H1 (cell line): ENCODE results near the gene ZBED4.

Source experiments
- BRCA1 ChIP-seq: IDR thresholded peaks from 2 replicates; pipeline ENCODE4 v1.6.1; 2012; ENCODE audit warnings: low read depth, low read length, improper control_type of control experiment
- CHD2 ChIP-seq: IDR thresholded peaks from 2 replicates; pipeline ENCODE4 v1.6.1; 2012; ENCODE audit warnings: low read length, improper control_type of control experiment
- CREB1 ChIP-seq: IDR thresholded peaks from 2 replicates; pipeline ENCODE4 v1.6.1; 2012; ENCODE audit warnings: inconsistent platforms
- EGR1 ChIP-seq: IDR thresholded peaks from 2 replicates; pipeline ENCODE4 v1.6.1; 2011; ENCODE audit warnings: low read depth, low read length, borderline replicate concordance
- EZH2 ChIP-seq: fragments of 200-600 bp; sonication (generic); IDR thresholded peaks from 2 replicates; pipeline ENCODE4 v1.7.1; 2012; ENCODE audit warnings: low read depth, mild to moderate bottlenecking, moderate library complexity, low read length, inconsistent platforms; ENCODE audit not compliant: severe bottlenecking
- HDAC2 ChIP-seq, 2 experiments: fragments of 300-600 bp in 1 of 2; sonication (generic) in 1 of 2; IDR thresholded peaks; 2 replicates each; pipeline ENCODE4 v1.6.1; 2011 to 2012; ENCODE audit warnings: low read depth in 2 of 2, low read length in 2 of 2, mild to moderate bottlenecking in 2 of 2, moderate library complexity in 2 of 2, borderline replicate concordance in 1 of 2, inconsistent platforms in 1 of 2
- POLR2A ChIP-seq, 2 experiments: IDR thresholded peaks; 1 replicate in 1 of 2; 2 replicates in 1 of 2; pipeline ENCODE4 v1.6.1; 2011; ENCODE audit warnings: low read depth in 2 of 2, low read length in 2 of 2, mild to moderate bottlenecking in 2 of 2; ENCODE audit errors: control extremely low read depth in 1 of 2
- RAD21 ChIP-seq, 2 experiments: IDR thresholded peaks in 1 of 2; conservative IDR thresholded peaks in 1 of 2; 2 replicates each; pipeline ENCODE4 v1.6.1; 2011; ENCODE audit warnings: low read depth in 2 of 2, low read length in 2 of 2, improper control_type of control experiment in 1 of 2, inconsistent platforms in 1 of 2, mild to moderate bottlenecking in 1 of 2, moderate library complexity in 1 of 2
- SP4 ChIP-seq: IDR thresholded peaks from 2 replicates; pipeline ENCODE4 v1.6.1; 2012; ENCODE audit warnings: low read length, inconsistent platforms
- SUZ12 ChIP-seq: fragments of 200-600 bp; sonication (generic); IDR thresholded peaks from 2 replicates; pipeline ENCODE4 v1.6.1; 2012; ENCODE audit warnings: mild to moderate bottlenecking, inconsistent platforms, low read length, moderate library complexity, mixed read lengths
- TAF7 ChIP-seq: optimal IDR thresholded peaks from 2 replicates; pipeline ENCODE3; 2011; ENCODE audit warnings: low read depth, mild to moderate bottlenecking, inconsistent platforms, low read length, moderate library complexity, borderline replicate concordance
- TF ChIP-seq, protein P1 (sequence below), 3 experiments: IDR thresholded peaks; 1 replicate in 2 of 3; 2 replicates in 1 of 3; pipeline versions ENCODE4 v1.5.1 to v1.6.1; 2011; ENCODE audit warnings: low read length in 3 of 3, mild to moderate bottlenecking in 3 of 3, inconsistent platforms in 2 of 3, low read depth in 1 of 3, moderate library complexity in 1 of 3; ENCODE audit not compliant: insufficient read depth in 1 of 3; ENCODE audit errors: control extremely low read depth in 1 of 3

DNA sequence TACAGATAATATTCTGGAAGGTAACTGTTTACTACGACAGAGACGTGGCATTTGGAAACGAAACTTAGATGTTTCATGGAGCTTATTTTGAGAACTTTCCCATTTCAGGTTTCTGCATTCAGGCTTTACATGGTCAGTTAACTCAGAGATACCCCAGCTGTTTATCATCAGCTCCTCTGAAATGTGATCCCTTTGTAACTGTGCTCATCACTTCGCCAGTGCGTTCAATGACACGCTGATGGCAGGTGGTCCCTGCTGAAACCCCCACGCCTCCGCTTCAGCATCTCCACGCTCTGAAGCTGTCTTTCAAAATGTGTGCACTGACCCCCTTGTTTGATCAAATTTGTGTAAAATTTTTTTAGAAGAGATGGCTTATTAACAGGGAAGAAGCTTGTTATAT lies 34.1 kb downstream of the ZBED4 start:
- no peak for TF ChIP-seq SP4
- TF ChIP-seq, protein P1, sequence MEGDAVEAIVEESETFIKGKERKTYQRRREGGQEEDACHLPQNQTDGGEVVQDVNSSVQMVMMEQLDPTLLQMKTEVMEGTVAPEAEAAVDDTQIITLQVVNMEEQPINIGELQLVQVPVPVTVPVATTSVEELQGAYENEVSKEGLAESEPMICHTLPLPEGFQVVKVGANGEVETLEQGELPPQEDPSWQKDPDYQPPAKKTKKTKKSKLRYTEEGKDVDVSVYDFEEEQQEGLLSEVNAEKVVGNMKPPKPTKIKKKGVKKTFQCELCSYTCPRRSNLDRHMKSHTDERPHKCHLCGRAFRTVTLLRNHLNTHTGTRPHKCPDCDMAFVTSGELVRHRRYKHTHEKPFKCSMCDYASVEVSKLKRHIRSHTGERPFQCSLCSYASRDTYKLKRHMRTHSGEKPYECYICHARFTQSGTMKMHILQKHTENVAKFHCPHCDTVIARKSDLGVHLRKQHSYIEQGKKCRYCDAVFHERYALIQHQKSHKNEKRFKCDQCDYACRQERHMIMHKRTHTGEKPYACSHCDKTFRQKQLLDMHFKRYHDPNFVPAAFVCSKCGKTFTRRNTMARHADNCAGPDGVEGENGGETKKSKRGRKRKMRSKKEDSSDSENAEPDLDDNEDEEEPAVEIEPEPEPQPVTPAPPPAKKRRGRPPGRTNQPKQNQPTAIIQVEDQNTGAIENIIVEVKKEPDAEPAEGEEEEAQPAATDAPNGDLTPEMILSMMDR (IDR thresholded peaks at IDR 0.05; ENCODE audit: control extremely low read depth in 1 of 3, insufficient read depth in 1 of 3, low read depth in 1 of 3, low read length in 3 of 3), result no peak
- TF ChIP-seq RAD21 (IDR thresholded peaks at IDR 0.05 in 1 of 2, conservative IDR thresholded peaks at IDR 0.05 in 1 of 2; ENCODE audit: low read depth in 2 of 2, low read length in 2 of 2), result no peak
- TF ChIP-seq CREB1, result no peak
- no peak for TF ChIP-seq SUZ12
- no peak for TF ChIP-seq POLR2A (IDR thresholded peaks at IDR 0.05; ENCODE audit: control extremely low read depth in 1 of 2, low read depth in 2 of 2, low read length in 2 of 2)
- TF ChIP-seq TAF7, result no peak
- no peak for TF ChIP-seq EGR1
- no peak for TF ChIP-seq EZH2
- no peak for TF ChIP-seq BRCA1
- no peak for TF ChIP-seq HDAC2 (IDR thresholded peaks at IDR 0.05; ENCODE audit: borderline replicate concordance in 1 of 2, low read depth in 2 of 2, low read length in 2 of 2)
- no peak for TF ChIP-seq CHD2
